GM23338 (cell line): ENCODE data around the gene ZAP70. TPM values are rescaled to one million over a fixed set of nuclear protein-coding genes. Genes with fewer than 3 reads are reported as not detected.

Experiments
- ATAC-seq: fragments of 200-7000 bp; cut with Tn5 transposase; 3 replicates; pipeline ENCODE4 v1.9.1; 2020
- DNase-seq: peaks from one replicate; pipeline ENCODE4 v3.0.0-alpha.2; 2015; ENCODE audit warnings: low spot score
- H2AFZ ChIP-seq: fragments of 200-600 bp; sonication (generic); 2 replicates; pipeline ENCODE4 v1.8.0; 2016; ENCODE audit warnings: antibody characterized with exemption, mild to moderate bottlenecking, moderate library complexity
- H3F3A ChIP-seq: fragments of 200-600 bp; sonication (generic); replicated peaks from 2 replicates; pipeline ENCODE4 v1.8.0; 2017; ENCODE audit warnings: antibody characterized with exemption, mixed run types, low read depth
- H3K27ac ChIP-seq: fragments of 200-600 bp; sonication (generic); 2 replicates; pipeline ENCODE4 v1.6.1; 2016; ENCODE audit warnings: low read depth
- H3K27me3 ChIP-seq: fragments of 200-600 bp; sonication (generic); 2 replicates; pipeline ENCODE4 v1.8.0; 2016; ENCODE audit warnings: mild to moderate bottlenecking, mixed run types, moderate library complexity; ENCODE audit not compliant: insufficient read depth
- H3K36me3 ChIP-seq: fragments of 200-600 bp; sonication (generic); 2 replicates; pipeline ENCODE4 v1.8.0; 2016; ENCODE audit warnings: mild to moderate bottlenecking; ENCODE audit not compliant: insufficient read depth
- H3K4me1 ChIP-seq: fragments of 200-600 bp; sonication (generic); 2 replicates; pipeline ENCODE4 v1.8.0; 2016; ENCODE audit warnings: mild to moderate bottlenecking, moderate library complexity; ENCODE audit not compliant: insufficient read depth
- H3K4me2 ChIP-seq: fragments of 200-600 bp; sonication (generic); 2 replicates; pipeline ENCODE4 v1.7.1; 2017; ENCODE audit warnings: mixed run types
- H3K4me3 ChIP-seq: fragments of 200-600 bp; sonication (generic); 2 replicates; pipeline ENCODE4 v1.6.1; 2016; ENCODE audit warnings: mixed run types
- H3K79me2 ChIP-seq: fragments of 200-600 bp; sonication (generic); replicated peaks from 2 replicates; pipeline ENCODE4 v1.8.0; 2017; ENCODE audit warnings: mild to moderate bottlenecking; ENCODE audit not compliant: insufficient read depth
- H3K9me2 ChIP-seq: fragments of 200-600 bp; sonication (generic); 2 replicates; pipeline ENCODE4 v1.8.0; 2017; ENCODE audit not compliant: insufficient read depth
- H4K20me1 ChIP-seq: fragments of 200-600 bp; sonication (generic); replicated peaks from 2 replicates; pipeline ENCODE4 v1.8.0; 2017; ENCODE audit warnings: mild to moderate bottlenecking; ENCODE audit not compliant: insufficient read depth
- H3K27ac Mint-ChIP-seq: 2 replicates; pipeline ENCODE4 v1.8.0; 2020; ENCODE audit warnings: inconsistent platforms, mild to moderate bottlenecking, moderate library complexity, mixed read lengths
- H3K27me3 Mint-ChIP-seq: 3 replicates; pipeline ENCODE4 v1.8.0; 2022; ENCODE audit warnings: low read depth, mild to moderate bottlenecking, moderate library complexity, mixed read lengths, inconsistent platforms; ENCODE audit not compliant: insufficient read depth, poor library complexity
- H3K36me3 Mint-ChIP-seq: 3 replicates; pipeline ENCODE4 v1.8.0; 2021; ENCODE audit warnings: low read depth, mild to moderate bottlenecking, inconsistent platforms, moderate library complexity, mixed read lengths
- H3K4me1 Mint-ChIP-seq: 3 replicates; pipeline ENCODE4 v1.8.0; 2020; ENCODE audit warnings: mild to moderate bottlenecking, inconsistent platforms, mixed read lengths
- H3K4me3 Mint-ChIP-seq: 3 replicates; pipeline ENCODE4 v1.8.0; 2021; ENCODE audit warnings: moderate library complexity, mild to moderate bottlenecking, inconsistent platforms, mixed read lengths
- H3K9me3 Mint-ChIP-seq: 3 replicates; pipeline ENCODE4 v1.8.0; 2020; ENCODE audit warnings: moderate library complexity, mild to moderate bottlenecking, inconsistent platforms, mixed read lengths
- JUNB ChIP-seq: IDR thresholded peaks from one replicate; pipeline ENCODE4 v1.6.1; 2016; ENCODE audit warnings: antibody characterized with exemption; ENCODE audit not compliant: unreplicated experiment
- POLR2AphosphoS5 ChIP-seq: IDR thresholded peaks from 2 replicates; pipeline ENCODE4 v1.6.1; 2016; ENCODE audit warnings: antibody characterized with exemption, low read depth
- REST ChIP-seq: IDR thresholded peaks from one replicate; pipeline ENCODE4 v1.6.1; 2018; ENCODE audit warnings: antibody characterized with exemption; ENCODE audit not compliant: unreplicated experiment
- STAT1 ChIP-seq: IDR thresholded peaks from one replicate; pipeline ENCODE4 v1.6.1; 2016; ENCODE audit warnings: antibody characterized with exemption; ENCODE audit not compliant: unreplicated experiment
- ZNF331 ChIP-seq: fragments of 250-450 bp; sonication (Bioruptor Pico); IDR thresholded peaks from 2 replicates; pipeline ENCODE4 v1.5.0; 2020; ENCODE audit warnings: low read depth, mild to moderate bottlenecking, moderate library complexity
- polyA plus RNA-seq: library from polyadenylated mRNA; unstranded; fragments of >200 nt; fragmentation: Nextera tagmentation; extraction: Ambion mirVana; gene quantifications from 2 replicates; pipeline ENCODE4 v1.2.1, GENCODE V29; 2016
- total RNA-seq: library from RNA; depleted of rRNA; stranded (reverse); fragments of >200 nt; shearing (Covaris generic); gene quantifications from 2 replicates; pipeline ENCODE4 v1.2.3, GENCODE V29; 2014
- TF ChIP-seq, protein P1 (sequence below): fragments of 250-450 bp; sonication (Bioruptor Pico); IDR thresholded peaks from 2 replicates; pipeline ENCODE4 v1.5.0; 2020; ENCODE audit warnings: mild to moderate bottlenecking, moderate library complexity

ZAP70 gene
- total and polyA plus RNA-seq, 2 experiments from 2014 or later = 0.42 TPM; not detected in 1

DNA sequence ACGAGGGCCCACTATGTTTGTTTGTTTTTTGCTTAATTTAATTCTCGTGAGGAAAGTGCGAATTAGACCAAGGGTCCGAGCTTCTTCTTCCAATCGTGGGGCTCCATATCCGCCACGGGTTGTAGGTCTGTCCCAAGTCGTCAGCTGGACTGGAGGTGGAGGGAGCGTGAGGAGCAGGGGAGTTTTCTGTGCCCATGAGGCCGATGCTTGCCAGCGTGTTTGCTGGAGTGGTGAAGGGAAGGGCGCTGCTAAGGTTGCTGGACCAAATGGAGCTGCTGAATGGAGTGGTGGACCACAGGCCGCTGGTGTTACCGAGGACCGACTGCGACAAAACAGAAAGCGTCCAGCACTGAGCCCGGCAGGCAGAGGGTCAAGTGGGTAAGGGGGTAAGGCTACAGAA, 43.7 kb downstream of the ZAP70 start (continued):
- TF ChIP-seq, protein P1, sequence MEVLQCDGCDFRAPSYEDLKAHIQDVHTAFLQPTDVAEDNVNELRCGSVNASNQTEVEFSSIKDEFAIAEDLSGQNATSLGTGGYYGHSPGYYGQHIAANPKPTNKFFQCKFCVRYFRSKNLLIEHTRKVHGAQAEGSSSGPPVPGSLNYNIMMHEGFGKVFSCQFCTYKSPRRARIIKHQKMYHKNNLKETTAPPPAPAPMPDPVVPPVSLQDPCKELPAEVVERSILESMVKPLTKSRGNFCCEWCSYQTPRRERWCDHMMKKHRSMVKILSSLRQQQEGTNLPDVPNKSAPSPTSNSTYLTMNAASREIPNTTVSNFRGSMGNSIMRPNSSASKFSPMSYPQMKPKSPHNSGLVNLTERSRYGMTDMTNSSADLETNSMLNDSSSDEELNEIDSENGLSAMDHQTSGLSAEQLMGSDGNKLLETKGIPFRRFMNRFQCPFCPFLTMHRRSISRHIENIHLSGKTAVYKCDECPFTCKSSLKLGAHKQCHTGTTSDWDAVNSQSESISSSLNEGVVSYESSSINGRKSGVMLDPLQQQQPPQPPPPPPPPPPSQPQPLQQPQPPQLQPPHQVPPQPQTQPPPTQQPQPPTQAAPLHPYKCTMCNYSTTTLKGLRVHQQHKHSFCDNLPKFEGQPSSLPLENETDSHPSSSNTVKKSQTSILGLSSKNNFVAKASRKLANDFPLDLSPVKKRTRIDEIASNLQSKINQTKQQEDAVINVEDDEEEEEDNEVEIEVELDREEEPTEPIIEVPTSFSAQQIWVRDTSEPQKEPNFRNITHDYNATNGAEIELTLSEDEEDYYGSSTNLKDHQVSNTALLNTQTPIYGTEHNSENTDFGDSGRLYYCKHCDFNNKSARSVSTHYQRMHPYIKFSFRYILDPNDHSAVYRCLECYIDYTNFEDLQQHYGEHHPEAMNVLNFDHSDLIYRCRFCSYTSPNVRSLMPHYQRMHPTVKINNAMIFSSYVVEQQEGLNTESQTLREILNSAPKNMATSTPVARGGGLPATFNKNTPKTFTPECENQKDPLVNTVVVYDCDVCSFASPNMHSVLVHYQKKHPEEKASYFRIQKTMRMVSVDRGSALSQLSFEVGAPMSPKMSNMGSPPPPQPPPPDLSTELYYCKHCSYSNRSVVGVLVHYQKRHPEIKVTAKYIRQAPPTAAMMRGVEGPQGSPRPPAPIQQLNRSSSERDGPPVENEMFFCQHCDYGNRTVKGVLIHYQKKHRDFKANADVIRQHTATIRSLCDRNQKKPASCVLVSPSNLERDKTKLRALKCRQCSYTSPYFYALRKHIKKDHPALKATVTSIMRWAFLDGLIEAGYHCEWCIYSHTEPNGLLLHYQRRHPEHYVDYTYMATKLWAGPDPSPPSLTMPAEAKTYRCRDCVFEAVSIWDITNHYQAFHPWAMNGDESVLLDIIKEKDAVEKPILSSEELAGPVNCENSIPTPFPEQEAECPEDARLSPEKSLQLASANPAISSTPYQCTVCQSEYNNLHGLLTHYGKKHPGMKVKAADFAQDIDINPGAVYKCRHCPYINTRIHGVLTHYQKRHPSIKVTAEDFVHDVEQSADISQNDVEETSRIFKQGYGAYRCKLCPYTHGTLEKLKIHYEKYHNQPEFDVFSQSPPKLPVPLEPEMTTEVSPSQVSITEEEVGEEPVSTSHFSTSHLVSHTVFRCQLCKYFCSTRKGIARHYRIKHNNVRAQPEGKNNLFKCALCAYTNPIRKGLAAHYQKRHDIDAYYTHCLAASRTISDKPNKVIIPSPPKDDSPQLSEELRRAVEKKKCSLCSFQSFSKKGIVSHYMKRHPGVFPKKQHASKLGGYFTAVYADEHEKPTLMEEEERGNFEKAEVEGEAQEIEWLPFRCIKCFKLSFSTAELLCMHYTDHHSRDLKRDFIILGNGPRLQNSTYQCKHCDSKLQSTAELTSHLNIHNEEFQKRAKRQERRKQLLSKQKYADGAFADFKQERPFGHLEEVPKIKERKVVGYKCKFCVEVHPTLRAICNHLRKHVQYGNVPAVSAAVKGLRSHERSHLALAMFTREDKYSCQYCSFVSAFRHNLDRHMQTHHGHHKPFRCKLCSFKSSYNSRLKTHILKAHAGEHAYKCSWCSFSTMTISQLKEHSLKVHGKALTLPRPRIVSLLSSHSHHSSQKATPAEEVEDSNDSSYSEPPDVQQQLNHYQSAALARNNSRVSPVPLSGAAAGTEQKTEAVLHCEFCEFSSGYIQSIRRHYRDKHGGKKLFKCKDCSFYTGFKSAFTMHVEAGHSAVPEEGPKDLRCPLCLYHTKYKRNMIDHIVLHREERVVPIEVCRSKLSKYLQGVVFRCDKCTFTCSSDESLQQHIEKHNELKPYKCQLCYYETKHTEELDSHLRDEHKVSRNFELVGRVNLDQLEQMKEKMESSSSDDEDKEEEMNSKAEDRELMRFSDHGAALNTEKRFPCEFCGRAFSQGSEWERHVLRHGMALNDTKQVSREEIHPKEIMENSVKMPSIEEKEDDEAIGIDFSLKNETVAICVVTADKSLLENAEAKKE = no peak

DNA sequence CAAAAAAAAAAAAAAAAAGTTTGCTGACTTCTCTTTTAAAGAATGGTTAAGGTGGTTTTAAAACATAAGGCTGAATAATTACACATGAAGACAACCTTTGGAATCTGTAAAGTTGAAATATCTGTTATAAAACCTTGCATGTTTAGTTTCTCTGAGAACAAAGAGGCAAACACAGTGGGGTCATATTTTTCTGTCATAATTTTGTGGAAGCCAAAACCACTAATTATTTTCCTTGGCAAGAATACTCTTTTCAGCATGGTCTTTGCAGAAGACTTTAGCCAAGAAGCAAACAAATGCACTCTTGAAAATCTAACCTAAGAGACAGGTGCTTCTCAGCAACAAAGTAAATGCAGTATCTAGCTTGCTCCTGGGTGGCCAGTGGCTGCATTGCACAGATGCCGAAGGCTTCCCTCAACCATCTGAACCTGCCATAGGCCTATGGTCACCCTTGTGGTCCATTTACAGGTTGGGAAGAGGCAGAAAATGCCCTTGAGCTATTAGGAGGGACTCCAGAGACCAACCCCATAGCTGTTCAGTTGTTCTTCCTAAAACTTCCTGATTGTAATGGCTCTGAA, 44.8 kb downstream of the ZAP70 start:
- H3K9me3 Mint-ChIP-seq = no peaks in the 10 kb centered on the region
- Histone ChIP-seq H3K27ac (no peak overlapping the region), H3K79me2 (no peaks in the 10 kb centered on the region), H3K4me1 (no peaks in the 10 kb centered on the region), H3K4me2 (no peak overlapping the region), H2AFZ (no peak overlapping the region), H4K20me1 (no peaks in the 10 kb centered on the region), H3K36me3 (no peaks in the 10 kb centered on the region), H3F3A (no peaks in the 10 kb centered on the region), H3K9me2 (no peaks in the 10 kb centered on the region), H3K27me3 (no peaks in the 10 kb centered on the region), H3K4me3 (no peak overlapping the region)
- H3K36me3 Mint-ChIP-seq = peaks cover 10% of the 10 kb centered on the region; the same call in 2 of the 3 replicates
- H3K4me1 Mint-ChIP-seq = peaks cover 11% of the 10 kb centered on the region
- DNase-seq (no peak), ATAC-seq (no peak)
- H3K27me3 Mint-ChIP-seq = peaks cover 4% of the 10 kb centered on the region
- no peak overlapping the region for H3K4me3 Mint-ChIP-seq
- H3K27ac Mint-ChIP-seq = no peak overlapping the region
- no peak for TF ChIP-seq STAT1
- no peak for TF ChIP-seq POLR2AphosphoS5
- no peak for TF ChIP-seq REST
- TF ChIP-seq, protein P1 = no peak
- no peak for TF ChIP-seq JUNB
- no peak for TF ChIP-seq ZNF331 (CRISPR knock-in tag)
